ENCODE measurements around the gene TMEM132D.
"Not testable (repeated sequence)": the region's sequence is repeated elsewhere in the genome, so short reads cannot be mapped to it uniquely, and the experiment has no call there.

Gene TMEM132D

DNA sequence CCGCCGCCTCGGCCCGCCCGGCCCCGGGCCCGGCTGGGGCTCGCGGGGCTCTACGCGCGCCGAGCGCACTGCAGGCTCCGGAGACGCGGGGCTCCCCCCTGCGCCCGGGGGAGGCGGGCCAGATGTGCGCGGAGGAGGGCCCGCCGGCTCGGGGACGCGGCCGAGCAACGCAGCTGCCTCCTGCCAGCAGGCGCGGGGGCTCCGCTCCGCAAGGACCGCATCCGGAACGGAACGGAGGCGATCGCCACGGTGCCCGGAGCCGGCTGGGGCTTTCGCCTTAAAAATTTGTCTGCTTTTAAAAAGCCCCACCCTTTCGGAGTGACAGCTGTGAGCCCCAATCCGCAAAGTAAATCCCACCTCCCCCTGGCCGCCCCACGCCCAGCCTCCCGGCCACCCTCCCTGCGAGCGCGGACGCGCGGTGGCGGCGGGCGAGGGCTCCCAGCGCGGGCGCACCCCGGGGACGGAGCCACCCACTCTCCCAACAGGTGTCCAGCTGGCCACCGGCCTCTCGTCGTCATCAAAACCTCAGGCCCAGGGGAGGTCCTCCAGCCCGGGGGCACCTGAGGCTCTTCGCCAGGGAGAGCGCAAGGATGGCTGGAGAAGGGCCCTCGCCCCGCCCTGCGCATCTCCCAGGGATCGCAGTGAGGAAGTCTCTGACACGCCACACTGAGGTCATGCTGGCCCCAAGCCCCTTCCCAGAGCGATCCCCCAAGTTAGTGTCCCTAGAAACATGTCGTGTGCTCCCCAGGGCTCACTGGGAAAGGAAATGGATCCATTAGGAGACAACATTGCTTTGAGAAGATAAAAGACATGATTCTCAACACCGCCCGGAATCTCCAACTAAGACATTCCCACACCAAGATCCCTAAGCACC, at the start of gene TMEM132D:
TSS of gene TMEM132D (minus strand) at position 70 of the 874 bp plus-strand sequence.
- no peak for DNase-seq

DNA sequence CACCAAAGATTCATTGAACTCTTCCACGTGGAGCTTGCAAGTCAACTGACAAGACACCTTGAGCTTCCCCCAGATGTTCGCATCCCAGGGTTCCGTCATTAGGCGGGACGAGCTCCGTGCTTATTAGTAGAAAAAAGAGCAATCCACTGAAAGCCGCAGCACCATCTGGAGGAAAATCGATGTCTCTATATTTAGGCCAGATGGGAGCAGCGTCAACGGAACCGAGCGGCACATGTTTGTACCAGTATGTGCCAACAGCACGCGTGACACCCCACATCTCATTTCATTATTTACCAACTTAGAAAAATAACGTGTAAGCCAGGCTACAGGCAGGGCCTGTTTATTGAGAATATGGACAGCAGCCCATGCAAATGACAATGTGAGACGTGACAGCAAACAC, 45.8 kb upstream of the TMEM132D start:
- no peak for DNase-seq

DNA sequence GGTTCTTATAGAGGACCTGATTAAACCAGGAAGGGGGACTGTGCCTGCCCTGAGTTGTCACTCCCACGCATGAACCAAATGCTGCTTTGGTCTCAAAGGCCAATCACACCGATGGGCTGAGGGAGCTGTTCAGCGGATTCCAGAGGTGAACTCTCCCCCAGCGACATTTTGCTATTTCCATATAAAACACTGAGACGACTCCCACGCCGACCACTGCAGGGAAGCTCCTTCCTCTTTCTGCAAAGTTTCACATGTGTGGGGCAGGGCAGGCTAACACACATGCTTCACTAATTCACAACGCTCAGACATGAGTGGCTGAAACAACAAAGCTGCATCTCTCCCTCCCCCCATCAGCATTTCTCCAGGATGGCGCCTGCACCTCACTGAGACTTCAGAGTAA, 37.8 kb upstream of the TMEM132D start:
- no peak for DNase-seq

- DNase-seq = no peak
Measured at GRCh38 chr12:129938089-129938488, 34.3 kb upstream of the TMEM132D start.

GRCh38 chr12:129937426-129937825, 33.6 kb upstream of the TMEM132D start:
- no peak for DNase-seq

DNA sequence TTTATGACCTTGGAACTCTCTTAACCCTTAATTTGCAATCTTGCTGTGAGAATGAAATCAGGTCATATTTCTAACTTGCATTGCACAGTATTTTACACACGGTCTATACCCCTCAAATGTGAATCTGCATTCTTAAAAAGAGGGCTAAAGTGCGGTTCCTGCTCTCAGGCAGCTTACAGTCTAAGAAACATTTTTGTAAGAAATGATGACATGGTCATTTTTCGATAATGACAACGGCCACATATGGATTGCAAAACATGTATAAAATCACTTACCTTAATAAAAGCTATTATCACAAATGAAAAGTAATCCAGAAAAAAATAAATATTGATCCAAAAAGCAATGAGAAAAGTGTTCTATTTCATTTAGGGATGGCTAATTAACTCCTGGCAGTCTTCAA, 24.8 kb upstream of the TMEM132D start:
- DNase-seq = no peak

GRCh38 chr12:129927316-129927900, 23.6 kb upstream of the TMEM132D start:
- no peak for DNase-seq

DNA sequence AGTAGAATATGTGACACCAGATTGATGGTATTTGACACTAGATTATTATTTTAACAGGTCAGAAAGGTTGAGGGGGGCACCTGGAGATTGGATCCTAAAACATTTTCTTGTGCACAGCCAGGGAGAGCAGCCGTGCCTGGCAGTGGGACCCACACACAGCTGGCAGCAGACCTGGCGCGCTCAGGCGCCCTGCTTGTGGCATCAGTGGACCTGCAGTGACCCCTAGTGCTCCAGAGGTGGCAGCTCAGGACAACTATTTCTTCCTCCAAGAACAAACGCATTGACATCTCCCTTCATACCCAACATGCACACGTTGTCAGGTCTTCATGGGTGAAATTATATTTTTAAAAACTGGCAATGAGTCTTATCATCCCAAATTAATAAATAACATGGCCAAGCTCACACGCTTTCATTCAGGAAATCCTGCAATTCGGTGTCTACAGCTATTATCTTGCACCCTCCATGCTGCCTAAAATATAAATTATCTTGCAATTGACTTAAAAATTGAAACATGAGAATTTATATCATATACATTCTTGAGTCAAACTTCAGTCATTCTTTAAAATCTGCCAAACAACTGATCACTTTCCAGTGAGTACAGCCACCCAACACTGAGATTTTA, 7.7 kb upstream of the TMEM132D start:
- DNase-seq = no peak

- no peak for DNase-seq
Measured at GRCh38 chr12:129909051-129910020, 5.5 kb upstream of the TMEM132D start.

- DNase-seq = no peak
Measured at GRCh38 chr12:129903092-129903945, 506 bp downstream of the TMEM132D start.

DNA sequence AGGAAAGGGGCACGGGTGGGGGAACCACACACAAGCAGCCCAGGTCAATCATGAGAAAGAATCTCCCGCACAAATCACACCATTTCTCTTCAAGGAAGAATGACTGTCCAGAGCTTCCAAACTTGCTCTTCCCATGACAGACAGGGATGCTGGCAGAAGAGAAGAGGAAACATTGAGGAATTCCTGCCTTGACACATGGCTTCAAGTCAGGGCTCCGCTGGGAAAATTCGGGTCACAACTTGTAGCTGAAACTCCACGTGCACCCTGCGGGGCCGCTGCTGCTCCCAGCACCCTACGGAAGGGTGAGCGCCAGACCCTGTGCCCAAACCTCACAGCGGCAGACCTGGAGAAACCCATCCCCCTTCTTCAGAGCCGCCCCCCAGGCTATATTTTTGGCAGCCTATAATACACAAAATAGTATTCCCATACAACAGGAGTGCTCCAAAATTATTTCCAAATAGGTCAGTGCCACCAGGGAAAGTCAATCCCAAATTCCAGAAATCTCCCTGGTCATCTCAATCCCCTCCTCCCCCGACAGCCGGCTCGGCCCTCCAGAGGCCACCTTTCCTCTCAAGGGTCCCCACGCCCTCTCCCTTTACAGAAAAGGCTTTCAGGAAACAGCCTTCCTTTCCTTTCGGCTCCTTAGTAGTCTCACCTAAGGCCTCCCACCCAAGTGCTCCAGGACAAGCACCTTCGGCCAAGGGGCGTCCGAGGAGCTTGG, 1.3 kb downstream of the TMEM132D start:
- no peak for DNase-seq

- DNase-seq = no peak
Measured at GRCh38 chr12:129901254-129901653, 2.6 kb downstream of the TMEM132D start.

DNA sequence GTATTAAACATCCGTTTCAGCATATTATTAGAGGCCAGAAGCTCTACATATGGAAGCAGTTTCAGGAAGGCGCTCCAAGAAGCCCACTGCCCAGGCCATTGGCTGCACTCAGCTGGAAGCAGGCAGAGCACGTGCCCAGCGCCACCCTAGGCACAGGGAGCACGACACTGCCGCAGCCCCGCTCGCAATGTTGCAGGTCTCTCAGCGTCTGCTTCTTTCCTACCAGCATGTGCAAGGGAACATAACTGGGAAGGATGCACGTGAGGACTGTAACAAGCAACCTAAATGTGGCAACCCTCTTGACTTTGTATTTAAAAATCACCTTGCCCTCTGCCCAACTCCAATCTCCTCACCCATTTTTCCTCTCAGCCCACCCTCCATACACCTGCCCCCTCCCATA, 3.5 kb downstream of the TMEM132D start:
- no peak for DNase-seq

GRCh38 chr12:129899045-129899444, 4.8 kb downstream of the TMEM132D start:
- not testable (repeated sequence) for DNase-seq

GRCh38 chr12:129893691-129894090, 10.1 kb downstream of the TMEM132D start:
- no peak for DNase-seq

DNA sequence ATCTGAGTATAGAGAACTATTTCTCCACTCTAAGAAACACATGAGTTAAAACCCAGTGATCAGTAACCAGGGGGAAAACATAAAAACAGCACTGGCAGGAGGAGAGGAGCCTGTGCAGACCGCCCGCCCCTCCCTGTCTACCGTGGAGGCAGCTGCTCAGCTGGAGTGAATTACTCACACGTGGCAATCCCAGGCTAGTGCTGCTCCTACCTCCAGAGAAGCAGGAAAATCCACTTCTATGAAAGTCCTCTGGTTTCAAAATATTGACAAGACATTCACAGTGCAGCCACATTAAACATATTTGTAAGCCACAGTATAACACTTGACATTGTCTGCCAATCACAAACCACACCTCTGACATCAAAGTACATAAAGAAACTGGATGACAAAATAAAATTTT, 16.7 kb downstream of the TMEM132D start:
- no peak for DNase-seq

DNA sequence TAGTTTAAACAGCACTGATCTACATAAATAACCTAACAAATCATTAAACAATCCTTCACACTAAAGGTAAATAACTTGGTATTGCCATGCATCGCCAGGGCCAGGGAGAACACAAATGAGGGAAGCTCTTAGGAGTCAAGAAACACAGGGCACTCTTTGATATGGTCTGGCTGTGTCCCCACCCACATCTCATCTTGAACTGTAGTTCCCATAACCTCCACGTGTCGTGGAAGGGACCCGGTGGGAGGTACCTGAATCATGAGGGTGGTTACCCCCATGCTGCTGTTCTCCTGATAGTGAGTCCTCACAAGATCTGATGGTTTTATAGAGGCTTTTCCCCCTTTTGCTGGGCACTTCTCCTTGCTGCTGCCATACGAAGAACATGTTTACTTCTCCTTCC, 17.3 kb downstream of the TMEM132D start:
- no peak for DNase-seq

DNA sequence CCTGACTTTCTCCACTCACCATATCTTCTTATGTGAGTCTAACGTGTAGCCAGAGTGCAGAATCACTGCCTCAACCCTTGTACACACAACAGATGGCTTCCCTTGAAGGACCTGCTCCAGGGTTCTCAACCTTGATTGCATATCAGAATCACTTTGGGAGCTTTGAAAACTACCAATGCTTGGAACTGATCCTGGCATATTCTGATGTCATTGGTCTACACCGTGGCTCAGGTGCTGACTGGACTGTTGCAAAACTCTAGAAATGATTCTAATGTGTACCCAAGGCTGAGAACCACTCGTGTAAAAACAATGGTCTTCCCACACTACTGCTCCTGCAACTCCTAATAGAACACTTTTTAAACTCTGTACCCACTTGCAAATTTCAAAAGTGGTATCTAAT, 18.5 kb downstream of the TMEM132D start:
- no peak for DNase-seq

GRCh38 chr12:129877411-129877810, 26.4 kb downstream of the TMEM132D start:
- DNase-seq = no peak

- no peak for DNase-seq
Measured at GRCh38 chr12:129873833-129874208, 30.0 kb downstream of the TMEM132D start.
